Measurements from ENCODE around the gene AIFM1. TPM values are rescaled to one million over a fixed set of nuclear protein-coding genes. Genes with fewer than 3 reads are reported as not detected.

AIFM1 gene
- total RNA-seq, 2 donors from 2014 or later, result 53.7 to 58.7 TPM

- H3K36me3 ChIP-seq (ENCODE audit: control insufficient read depth, insufficient read depth, low read length), result no peaks in the 10 kb centered on the region
- H3K9me3 Mint-ChIP-seq, result peaks cover 43% of the 10 kb centered on the region
- H3K27ac ChIP-seq (ENCODE audit: low read depth, low read length), result no peak overlapping the region
- peak; percentile 62 for DNase-seq
- H3K27me3 Mint-ChIP-seq (ENCODE audit: insufficient read depth), result peaks cover 71% of the 10 kb centered on the region
- H3K4me1 Mint-ChIP-seq, result peaks cover 7% of the 10 kb centered on the region
- H3K4me3 Mint-ChIP-seq, result peak overlapping the region; percentile 51
- H3K27ac Mint-ChIP-seq, result no peak overlapping the region
- WGBS, 2 experiments (ENCODE audit: insufficient coverage in 1 of 2, insufficient read length in 1 of 2), result 17 to 40% methylated on average over 6 to 78 of the region's 81 CpGs
- no peaks in the 10 kb centered on the region for H3K9me3 ChIP-seq (ENCODE audit: control insufficient read depth, low read length)
- peaks cover 30% of the 10 kb centered on the region for H3K27me3 ChIP-seq (ENCODE audit: control insufficient read depth, insufficient read depth, low read length, poor library complexity, severe bottlenecking)
- TF ChIP-seq CTCF (conservative IDR thresholded peaks at IDR 0.05), result no peak
- no peaks in the 10 kb centered on the region for H3K4me1 ChIP-seq (ENCODE audit: control insufficient read depth, insufficient read depth, low read length)
- no peak overlapping the region for H3K9ac ChIP-seq (ENCODE audit: extremely low read depth, low read length, poor library complexity, severe bottlenecking)
- H3K36me3 Mint-ChIP-seq (ENCODE audit: low read depth), result no peaks in the 10 kb centered on the region
- no peak overlapping the region for H3K4me3 ChIP-seq (ENCODE audit: low read length)
These were observed 55.9 kb downstream of the AIFM1 start for GRCh38 chrX:130109429-130110378.

GRCh38 chrX:130108647-130109428 is 56.8 kb downstream of the AIFM1 start:
- no peaks in the 10 kb centered on the region for H3K9me3 ChIP-seq (ENCODE audit: control insufficient read depth, low read length)
- no peaks in the 10 kb centered on the region for H3K36me3 Mint-ChIP-seq (ENCODE audit: low read depth)
- 59% methylated on average over 7 of the region's 9 CpGs; no CpG with 5 or more reads in 1 of the 2 experiments for WGBS, 2 experiments (ENCODE audit: insufficient coverage in 1 of 2, insufficient read length in 1 of 2)
- H3K9ac ChIP-seq (ENCODE audit: extremely low read depth, low read length, poor library complexity, severe bottlenecking), result no peak overlapping the region
- H3K27me3 Mint-ChIP-seq (ENCODE audit: insufficient read depth), result peaks cover 67% of the 10 kb centered on the region
- peaks cover 44% of the 10 kb centered on the region for H3K9me3 Mint-ChIP-seq
- H3K27me3 ChIP-seq (ENCODE audit: control insufficient read depth, insufficient read depth, low read length, poor library complexity, severe bottlenecking), result peaks cover 30% of the 10 kb centered on the region
- no peak overlapping the region for H3K27ac ChIP-seq (ENCODE audit: low read depth, low read length)
- H3K36me3 ChIP-seq (ENCODE audit: control insufficient read depth, insufficient read depth, low read length), result no peaks in the 10 kb centered on the region
- peak; percentile 63 for DNase-seq
- TF ChIP-seq CTCF (conservative IDR thresholded peaks at IDR 0.05), result peak; percentile 8
- peaks cover 7% of the 10 kb centered on the region for H3K4me1 Mint-ChIP-seq
- H3K4me3 Mint-ChIP-seq, result peak overlapping the region; percentile 51
- no peak overlapping the region for H3K27ac Mint-ChIP-seq
- H3K4me1 ChIP-seq (ENCODE audit: control insufficient read depth, insufficient read depth, low read length), result no peaks in the 10 kb centered on the region
- H3K4me3 ChIP-seq (ENCODE audit: low read length), result no peak overlapping the region

GRCh38 chrX:130106071-130106470 is 59.6 kb downstream of the AIFM1 start:
- DNase-seq, result no peak
- WGBS, 2 experiments (ENCODE audit: insufficient coverage in 1 of 2, insufficient read length in 1 of 2), result 33 to 46% methylated on average over 1 to 5 of the region's 10 CpGs
- H3K27me3 Mint-ChIP-seq (ENCODE audit: insufficient read depth), result peaks cover 59% of the 10 kb centered on the region
- Histone ChIP-seq H3K27ac (ENCODE audit: low read depth, low read length) (no peak overlapping the region), H3K4me3 (ENCODE audit: low read length) (no peak overlapping the region), H3K4me1 (ENCODE audit: control insufficient read depth, insufficient read depth, low read length) (no peaks in the 10 kb centered on the region), H3K9ac (ENCODE audit: extremely low read depth, low read length, poor library complexity, severe bottlenecking) (no peak overlapping the region), H3K36me3 (ENCODE audit: control insufficient read depth, insufficient read depth, low read length) (no peaks in the 10 kb centered on the region), H3K27me3 (ENCODE audit: control insufficient read depth, insufficient read depth, low read length, poor library complexity, severe bottlenecking) (peaks cover 16% of the 10 kb centered on the region), H3K9me3 (ENCODE audit: control insufficient read depth, low read length) (no peaks in the 10 kb centered on the region)
- H3K4me3 Mint-ChIP-seq, result no peak overlapping the region
- H3K36me3 Mint-ChIP-seq (ENCODE audit: low read depth), result no peaks in the 10 kb centered on the region
- H3K9me3 Mint-ChIP-seq, result peaks cover 36% of the 10 kb centered on the region
- H3K4me1 Mint-ChIP-seq, result peaks cover 7% of the 10 kb centered on the region
- no peak overlapping the region for H3K27ac Mint-ChIP-seq
- TF ChIP-seq CTCF (conservative IDR thresholded peaks at IDR 0.05), result no peak
